Activated CD8-positive, alpha-beta memory T cell treated with anti-CD3 and anti-CD28 coated beads, Interleukin-2, amount 50 U/mL, for 48 hours (primary cell): ENCODE results near the gene BCL11B.
"Not testable (repeated sequence)": the region's sequence is repeated elsewhere in the genome, so short reads cannot be mapped to it uniquely, and the experiment has no call there.

Source experiments
- DNase-seq: peaks from one replicate; pipeline ENCODE4 v3.0.0-alpha.2; 2020

Gene BCL11B

DNA sequence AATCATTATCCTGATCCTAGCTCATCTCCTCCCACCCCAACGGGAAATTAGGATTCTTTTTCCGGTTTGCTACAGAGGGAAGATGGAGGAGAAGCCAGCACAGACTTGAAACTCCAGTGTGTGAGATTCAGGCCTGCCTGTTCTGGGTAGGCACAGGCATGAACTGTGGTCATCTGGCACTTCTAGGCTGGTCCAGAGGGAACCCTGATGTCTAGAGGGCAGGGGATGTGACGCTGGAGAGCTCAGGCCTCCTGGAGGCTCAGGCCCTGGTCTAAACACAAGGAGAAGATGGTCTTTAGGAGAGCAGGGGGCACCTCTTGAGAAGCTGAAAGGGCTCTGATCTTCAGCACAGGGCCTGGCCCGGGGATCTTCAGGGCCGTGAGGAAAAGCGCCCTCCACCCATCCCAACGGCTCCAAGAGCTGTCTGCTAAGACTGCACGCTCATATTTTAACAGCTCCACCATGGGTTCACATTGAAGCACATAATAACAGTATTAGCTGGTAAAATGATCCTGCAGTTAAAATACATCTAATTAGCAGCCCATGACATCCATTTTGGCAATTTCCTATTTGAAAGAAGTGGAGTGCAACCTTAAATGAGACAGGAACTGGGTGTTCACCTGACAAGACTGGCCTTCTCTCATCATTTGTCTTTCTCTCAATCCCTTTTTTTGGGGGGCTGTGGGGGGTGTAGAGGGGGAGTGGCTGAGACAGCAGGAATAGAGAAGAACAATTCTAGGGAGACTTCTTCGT is 35.4 kb downstream of the BCL11B start:
- DNase-seq, result no peak

GRCh38 chr14:99235582-99236320 is 36.2 kb downstream of the BCL11B start:
- DNase-seq, result no peak

GRCh38 chr14:99234961-99235571 is 36.9 kb downstream of the BCL11B start:
- DNase-seq, result peak; percentile 81

DNA sequence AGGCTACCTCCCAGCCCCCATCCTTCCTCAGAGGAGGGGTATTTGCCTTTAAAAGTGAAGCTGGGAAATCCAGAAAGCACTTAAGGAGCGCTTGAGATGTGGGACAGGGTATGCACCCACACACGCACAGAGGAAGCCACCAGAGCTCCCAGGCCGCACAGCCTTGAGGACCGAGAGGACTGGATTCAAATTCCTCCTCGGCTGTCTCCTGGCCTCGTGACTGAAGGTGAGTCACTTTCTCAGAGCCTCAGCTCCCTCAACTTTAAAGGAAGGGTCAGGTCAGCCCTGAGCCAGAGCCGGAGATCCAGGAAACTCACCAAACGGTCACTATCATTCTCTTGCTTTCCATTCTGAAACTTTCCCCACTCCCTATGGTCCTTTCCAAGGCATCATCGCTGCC is 37.6 kb downstream of the BCL11B start:
- no peak for DNase-seq

- no peak for DNase-seq
Measured at GRCh38 chr14:99233222-99234035, 38.6 kb downstream of the BCL11B start.

DNA sequence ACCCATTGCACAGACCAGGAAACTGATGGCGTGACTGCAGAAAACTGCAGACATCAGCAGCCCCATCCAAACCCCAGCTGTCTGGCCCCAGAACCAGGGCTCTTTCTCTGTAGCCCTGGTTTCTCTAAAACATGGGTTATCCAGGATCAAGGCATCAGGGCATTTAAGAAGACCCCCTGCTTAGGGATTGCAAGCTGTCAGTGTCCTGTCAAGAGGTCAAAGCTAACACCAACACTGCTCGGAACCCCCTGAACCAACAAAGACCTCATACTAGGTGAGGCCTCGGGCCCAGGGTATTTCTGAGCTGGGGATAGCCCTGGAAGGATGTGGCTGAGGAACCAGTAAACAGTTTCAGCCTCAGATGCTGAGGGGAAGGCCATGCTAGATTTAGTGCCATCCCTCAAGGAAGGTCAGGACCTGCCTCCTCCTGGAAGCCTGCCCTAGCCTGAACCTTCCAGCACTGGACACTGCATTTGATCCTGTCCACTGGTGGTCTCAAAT is 39.2 kb downstream of the BCL11B start:
- DNase-seq, result no peak

DNA sequence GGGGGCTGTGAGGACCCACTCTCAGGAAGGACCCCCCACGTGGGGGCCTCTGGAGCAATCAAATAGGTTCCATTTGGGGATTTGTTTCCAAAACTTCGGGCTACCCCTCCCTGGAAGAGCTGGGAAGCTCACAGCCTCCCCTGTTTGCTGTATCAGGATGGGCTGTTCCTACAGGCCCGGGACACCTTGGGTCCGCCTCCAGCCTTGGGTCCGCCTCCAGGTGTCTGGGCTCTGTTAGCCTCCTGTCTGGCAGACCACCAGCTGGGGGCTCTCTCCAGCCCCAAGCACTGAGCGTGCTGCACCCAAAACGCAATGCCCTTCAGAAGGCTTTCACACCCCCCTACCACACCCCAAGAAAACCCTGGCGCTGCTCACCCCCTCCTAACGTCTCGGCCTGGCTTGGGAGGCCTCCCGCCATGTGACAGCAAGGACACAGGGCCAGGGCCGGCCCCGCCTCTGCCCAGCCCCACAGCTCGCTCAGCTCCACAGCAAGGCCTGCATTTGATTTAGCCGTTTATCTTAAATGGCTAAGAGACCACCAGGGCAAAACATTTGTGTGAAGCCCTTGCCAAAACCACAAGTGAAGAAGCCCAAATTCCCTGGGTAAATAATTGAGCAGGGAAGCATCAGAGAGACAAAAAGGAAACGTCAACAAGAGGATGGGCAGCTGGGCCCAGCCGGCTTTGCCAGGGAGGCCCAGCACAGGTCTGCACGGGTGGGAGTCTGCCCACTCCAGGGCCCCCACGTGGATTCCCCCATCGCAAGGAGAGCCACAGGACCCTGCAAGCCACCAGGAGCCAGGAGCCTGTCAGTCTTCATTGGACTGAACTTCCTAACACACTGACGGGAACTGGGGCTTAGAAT is 39.9 kb downstream of the BCL11B start:
- no peak for DNase-seq

- no peak for DNase-seq
Measured at GRCh38 chr14:99231161-99231849, 40.7 kb downstream of the BCL11B start.

DNA sequence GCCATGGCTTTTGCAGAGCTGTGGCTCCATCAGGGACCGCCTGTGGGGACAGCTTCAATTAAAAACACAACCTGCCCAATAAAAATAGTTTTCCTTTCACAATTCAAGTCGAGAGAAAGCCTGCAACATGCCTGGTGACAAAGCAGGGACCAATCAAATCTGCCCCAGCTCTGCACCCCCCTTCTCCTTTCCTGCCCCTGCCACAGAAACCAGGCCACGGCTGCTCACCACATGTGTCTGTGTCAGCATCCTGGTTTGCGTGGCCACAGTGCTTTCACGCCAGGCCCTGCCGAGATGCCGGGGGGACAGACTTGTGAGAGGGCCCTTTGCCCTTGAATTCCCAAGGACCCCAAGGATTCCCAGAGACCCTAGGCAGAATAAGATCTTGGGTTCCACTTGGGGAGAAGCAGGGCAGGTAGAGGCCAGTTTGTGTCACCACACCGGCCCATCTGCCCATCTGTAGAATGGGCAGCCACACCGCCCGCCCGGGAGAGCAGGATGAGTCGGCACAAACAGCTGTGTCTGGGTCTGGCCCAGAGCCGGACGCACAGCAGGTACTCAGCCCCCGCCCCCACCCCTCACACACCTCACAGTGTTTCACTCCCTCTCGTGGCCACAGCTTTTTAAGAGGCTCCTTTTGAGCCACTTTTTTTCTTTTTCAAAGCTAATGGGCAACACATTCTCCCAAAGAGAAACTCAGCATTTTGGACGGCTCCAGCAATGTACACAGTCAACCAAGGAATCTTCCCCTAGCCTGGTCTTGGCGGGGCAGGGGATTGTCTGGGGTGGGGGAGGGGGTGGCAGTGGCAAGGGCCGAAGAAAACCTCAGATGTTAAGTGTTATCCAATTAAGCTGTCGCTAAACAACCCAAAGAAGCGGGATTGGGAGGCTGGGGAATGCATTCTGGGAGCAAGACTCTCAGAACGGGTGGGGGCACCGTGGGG is 41.5 kb downstream of the BCL11B start:
- peak; percentile 86 for DNase-seq

DNA sequence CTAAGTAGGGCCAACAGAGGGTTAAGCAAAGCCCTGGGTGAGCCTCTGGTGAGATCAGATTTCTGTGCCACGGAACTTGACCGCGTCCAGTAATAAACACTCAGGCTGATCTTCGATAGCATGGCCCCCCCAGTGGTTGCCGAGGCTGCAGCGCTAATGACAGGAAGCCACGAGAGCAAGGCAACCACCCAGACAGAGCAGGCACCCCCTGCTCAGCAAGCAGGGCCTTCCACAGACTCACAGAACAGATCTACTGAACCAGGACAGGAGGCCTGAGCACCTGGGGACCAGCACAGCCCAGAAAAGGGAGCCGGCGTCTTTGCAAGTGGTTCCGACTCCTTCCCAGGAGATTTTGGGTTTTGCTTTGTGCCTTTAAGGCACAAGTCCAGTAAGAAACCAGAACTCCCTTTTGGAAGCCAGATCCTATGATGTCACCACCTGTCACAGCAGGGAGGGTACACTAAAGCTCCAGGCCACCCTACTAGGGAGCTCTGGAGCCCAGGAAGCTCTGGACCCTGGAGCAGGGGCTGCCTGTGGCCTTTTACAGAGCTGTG is 42.3 kb downstream of the BCL11B start:
- no peak for DNase-seq

DNA sequence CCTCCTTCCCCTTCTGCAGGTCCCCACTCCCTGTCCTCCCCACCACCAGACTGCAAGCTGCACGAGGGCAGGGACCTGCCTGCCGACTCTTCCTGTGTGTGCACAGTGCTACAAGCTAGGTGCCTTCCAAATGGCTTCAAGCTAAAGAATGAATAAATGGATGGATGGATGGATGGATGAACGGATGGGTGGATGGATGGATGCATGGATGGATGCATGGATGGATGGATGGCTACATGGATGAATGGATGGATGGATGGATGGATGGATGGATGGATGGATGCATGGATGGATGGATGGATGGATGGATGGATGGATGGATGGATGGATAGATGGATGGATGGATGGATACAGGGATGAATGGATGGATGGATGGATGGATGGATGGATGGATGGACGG is 43.2 kb downstream of the BCL11B start:
- DNase-seq, result not testable (repeated sequence)

DNA sequence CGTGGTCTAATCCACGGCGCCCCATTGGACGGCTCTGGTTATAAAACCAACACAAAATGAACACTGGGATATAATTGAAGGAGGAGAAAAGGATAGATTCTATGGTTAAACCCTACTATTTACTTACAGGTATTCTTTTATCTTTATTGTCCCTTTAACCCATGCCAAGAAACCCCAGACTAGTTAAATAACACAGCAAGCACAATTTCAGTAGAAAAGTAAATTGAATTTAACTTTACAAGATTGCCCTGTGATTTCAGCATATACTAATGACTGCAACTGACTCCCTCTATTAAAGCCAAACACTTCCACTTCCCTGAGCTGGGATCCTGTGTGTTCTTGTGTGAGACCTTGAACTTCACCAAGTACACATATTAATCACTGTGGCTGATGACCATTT is 45.3 kb downstream of the BCL11B start:
- no peak for DNase-seq

- no peak for DNase-seq
Measured at GRCh38 chr14:99225436-99226203, 46.4 kb downstream of the BCL11B start.

DNA sequence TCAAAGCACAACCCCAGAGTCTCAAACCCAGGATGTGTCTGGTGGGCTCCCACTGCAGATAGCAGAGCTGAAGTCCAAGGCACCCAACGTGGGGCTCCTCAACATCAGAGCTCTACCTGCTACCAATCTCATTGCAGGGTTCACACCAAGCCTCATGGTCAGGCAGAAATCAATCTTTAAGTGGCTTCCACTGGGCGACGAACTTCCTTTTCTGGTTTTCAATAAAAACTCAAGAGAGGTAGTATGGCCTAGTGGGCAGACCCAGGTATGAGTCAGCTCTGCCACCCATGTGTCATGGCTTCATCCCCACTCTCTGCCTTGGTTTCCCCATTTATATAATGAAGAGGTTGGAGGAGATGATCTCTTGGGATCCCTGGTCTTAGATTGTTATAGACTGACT is 47.0 kb downstream of the BCL11B start:
- no peak for DNase-seq

- DNase-seq, result no peak
Measured at GRCh38 chr14:99224116-99224910, 47.7 kb downstream of the BCL11B start.

DNA sequence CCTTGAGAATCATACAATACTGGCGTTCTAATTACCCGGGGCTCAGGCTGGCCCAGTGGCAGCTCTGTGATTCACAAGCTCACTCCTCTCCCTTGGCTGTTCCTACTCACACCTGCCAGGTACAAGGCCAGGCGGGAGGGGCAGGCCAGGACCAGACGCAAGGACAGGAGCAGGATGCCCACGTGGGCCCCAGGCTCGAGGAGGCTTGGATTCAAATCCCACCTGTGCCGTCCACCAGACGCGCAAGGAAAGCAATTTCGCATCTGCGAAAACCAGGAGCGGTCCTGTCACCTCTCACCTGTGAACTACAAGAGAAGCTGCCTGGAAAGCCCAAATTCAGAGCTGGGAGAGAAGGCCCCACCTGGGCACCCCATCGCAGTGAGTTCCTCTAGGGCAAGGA is 50.6 kb downstream of the BCL11B start:
- no peak for DNase-seq

GRCh38 chr14:99217066-99217955 is 54.7 kb downstream of the BCL11B start:
- DNase-seq, result no peak
